Peyer's patch (tissue), 4 donors: Measurements from ENCODE around the gene FARP1.

Experiments
- CTCF ChIP-seq, 6 experiments: fragments of 450-650 bp in 4 of 6; fragments of 200-600 bp in 2 of 6; sonication (generic) in 1 of 6; IDR thresholded peaks; one replicate each; pipeline ENCODE4 v1.5.1; 2017 to 2019; ENCODE audit warnings: antibody characterized with exemption in 6 of 6, mild to moderate bottlenecking in 3 of 6, moderate library complexity in 1 of 6
- POLR2A ChIP-seq, 2 donors: fragments of 450-650 bp; IDR thresholded peaks; one replicate each; pipeline ENCODE4 v1.5.1; 2017; ENCODE audit warnings: antibody characterized with exemption in 2 of 2, mild to moderate bottlenecking in 2 of 2, moderate library complexity in 2 of 2

GRCh38 chr13:98429531-98429930 is 286.6 kb downstream of the FARP1 start:
- TF ChIP-seq CTCF (IDR thresholded peaks at IDR 0.05) (no peak), POLR2A (IDR thresholded peaks at IDR 0.05) (no peak)
